Activated CD4-positive, alpha-beta T cell treated with anti-CD3 and anti-CD28 coated beads, Interleukin-2, Interleukin-6, amounts not matched to agents 100 ng/mL and 50 ng/mL, durations not matched to agents 16 hours and 8 hours (primary cell): ENCODE data around the gene U2SURP.
"Not testable (repeated sequence)": the region's sequence is repeated elsewhere in the genome, so short reads cannot be mapped to it uniquely, and the experiment has no call there.

Experiments used
- DNase-seq: peaks from one replicate; pipeline ENCODE4 v3.0.0-alpha.2; 2020

The U2SURP gene

GRCh38 chr3:142977399-142977728 is 24.0 kb upstream of the U2SURP start:
- no peak for DNase-seq

- no peak for DNase-seq
These were observed 20.3 kb upstream of the U2SURP start for GRCh38 chr3:142981108-142981507.

GRCh38 chr3:142982038-142982773 is 19.2 kb upstream of the U2SURP start:
- DNase-seq: no peak

GRCh38 chr3:142983318-142983717 is 18.1 kb upstream of the U2SURP start:
- DNase-seq: no peak

DNA sequence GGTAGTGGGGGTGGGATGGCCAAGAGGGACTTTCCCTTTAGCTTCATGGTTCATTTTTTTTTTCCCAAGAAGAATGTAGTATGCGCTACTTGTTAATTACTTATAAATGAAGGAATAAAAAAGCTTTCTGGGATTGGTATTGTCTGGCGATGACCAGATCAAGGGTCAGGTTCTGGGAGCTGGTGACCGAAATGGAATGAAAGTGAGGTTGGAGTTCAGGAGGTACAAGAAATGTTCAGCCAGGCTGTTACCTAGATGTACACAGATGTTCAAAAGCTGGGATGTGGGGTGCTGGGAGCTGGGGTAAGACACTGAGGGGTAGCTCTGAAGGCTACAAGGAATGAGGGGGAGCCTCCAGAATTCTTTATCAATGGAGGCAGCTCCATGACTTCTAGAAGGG is 17.1 kb upstream of the U2SURP start:
- no peak for DNase-seq

DNA sequence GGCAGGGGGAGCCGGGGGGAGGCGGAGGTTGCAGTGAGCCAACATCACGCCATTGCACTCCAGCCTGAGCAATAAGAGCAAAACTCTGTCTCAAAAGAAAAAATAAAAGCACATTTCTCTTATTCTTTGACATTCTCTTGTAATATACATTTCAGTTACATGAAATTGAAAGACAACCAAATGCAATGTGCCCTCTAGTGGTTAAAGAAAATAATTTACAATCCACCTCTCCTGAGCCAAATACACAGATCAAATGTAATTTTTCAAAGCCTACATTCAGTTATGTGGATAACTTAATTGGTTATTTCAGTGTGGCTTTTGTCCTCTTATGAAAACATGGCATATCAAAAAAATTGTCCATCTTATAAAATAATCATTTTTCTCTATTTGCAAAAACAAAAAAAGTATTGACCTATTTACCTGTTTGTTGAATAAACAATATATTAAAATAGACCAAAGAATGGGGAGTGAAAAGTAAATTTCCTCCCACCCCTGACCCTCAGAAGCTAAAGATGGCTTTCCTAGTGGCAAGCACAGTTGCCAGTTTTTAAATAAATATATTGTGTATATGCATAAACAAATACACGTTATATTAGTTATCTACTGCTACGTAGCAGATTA is 14.2 kb upstream of the U2SURP start:
- DNase-seq: peak; percentile 47

GRCh38 chr3:142987707-142988106 is 13.7 kb upstream of the U2SURP start:
- DNase-seq: no peak

GRCh38 chr3:142988221-142988620 is 13.1 kb upstream of the U2SURP start:
- not testable (repeated sequence) for DNase-seq

GRCh38 chr3:142988826-142989225 is 12.5 kb upstream of the U2SURP start:
- not testable (repeated sequence) for DNase-seq

- no peak for DNase-seq
These were observed 10.6 kb upstream of the U2SURP start for GRCh38 chr3:142990721-142991120.

GRCh38 chr3:142992323-142992722 is 9.0 kb upstream of the U2SURP start:
- no peak for DNase-seq

DNA sequence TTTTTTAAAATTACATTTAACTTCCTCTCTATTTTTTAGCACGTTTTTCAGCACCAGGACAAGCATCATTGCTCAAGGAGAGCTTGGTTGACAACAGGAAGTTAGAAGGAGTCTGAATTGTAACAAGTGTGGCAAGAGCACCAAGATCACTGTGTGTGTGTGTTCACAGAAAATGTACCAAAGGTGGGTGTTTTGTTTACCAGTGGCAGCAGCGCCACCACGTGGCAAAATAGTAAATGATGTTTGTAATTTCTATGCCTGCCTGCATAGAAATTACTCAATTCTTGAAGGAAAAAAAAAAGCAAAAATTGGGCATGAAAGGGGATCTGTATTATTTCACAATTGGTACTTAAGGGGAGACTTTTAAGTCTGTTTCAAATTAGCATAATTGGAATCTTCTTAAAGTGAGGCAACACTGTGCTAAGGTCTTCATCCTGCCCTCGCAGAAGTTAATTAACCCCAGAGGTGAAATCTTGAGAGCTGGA is 7.4 kb upstream of the U2SURP start:
- peak; percentile 76 for DNase-seq

GRCh38 chr3:142997330-142997729 is 4.0 kb upstream of the U2SURP start:
- DNase-seq: no peak

GRCh38 chr3:142998439-142998838 is 2.9 kb upstream of the U2SURP start:
- no peak for DNase-seq

- DNase-seq: no peak
These were observed 1.5 kb upstream of the U2SURP start for GRCh38 chr3:142999881-143000280.

- no peak for DNase-seq
These were observed 842 bp upstream of the U2SURP start for GRCh38 chr3:143000528-143000927.

DNA sequence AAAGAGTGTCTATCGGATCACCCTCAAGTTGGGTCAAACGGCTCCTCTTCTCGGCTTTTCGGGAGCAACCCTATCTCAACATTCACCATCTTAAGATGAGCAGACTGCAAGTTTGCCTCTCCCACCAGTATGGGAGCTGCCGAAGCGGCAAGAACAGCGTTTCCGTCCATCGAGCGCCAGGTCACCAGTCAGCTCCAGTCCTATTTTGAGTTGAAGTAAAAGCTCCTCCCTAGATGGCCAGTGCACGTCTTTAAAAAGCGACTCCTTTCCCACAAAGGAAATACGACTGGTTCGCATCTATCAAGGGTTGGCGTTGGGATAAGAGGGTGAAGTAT is 369 bp upstream of the U2SURP start:
- DNase-seq: no peak

DNA sequence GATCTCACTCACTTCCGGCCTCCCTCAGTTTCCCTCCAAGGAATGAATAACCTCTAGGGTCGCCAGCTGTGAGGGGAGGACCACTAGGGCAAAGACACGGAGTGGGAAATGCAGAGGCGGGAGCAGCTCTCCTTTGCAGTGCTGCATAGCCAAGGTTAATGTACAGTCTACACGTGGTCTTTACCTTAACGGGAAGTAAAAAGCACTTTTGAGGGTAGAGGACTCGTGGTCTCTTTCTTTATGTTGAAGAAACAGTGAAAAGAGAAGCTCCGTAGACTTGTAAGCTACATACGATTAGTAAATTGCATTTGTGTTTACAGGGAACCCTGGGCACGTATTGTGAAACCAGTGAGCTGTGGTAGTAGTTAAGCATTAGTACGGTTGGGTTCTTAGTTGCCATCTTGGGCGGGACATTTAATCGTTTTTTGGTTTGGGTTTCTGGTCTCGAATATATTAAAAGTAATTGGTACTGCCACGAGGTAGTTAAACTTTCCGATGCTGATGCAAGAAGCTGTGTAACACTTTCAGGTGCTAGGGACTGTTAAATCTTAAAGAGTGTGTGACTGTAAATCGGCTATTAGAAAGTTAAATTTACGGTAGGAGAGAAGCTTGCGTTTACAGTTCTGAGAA is 828 bp downstream of the U2SURP start:
- DNase-seq: peak; percentile 54

DNA sequence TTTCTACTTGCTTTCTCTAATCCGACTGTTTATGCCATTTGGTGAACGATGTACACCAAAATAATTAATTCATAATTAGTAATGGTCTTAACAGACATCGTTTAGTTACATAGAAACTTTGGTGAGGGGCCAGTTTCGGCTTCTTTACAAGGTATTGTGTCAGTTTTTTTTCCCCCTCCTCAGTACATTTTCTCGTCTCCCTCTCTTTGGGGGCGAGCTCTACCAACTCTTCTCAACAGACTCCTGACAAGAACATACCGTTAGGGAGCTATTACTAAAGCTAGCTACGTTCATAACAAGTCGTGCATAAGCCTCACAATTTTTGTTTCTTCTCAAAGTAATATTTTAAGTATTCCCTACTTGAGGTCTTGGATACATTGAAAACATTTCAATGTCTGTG is 1.4 kb downstream of the U2SURP start:
- no peak for DNase-seq

DNA sequence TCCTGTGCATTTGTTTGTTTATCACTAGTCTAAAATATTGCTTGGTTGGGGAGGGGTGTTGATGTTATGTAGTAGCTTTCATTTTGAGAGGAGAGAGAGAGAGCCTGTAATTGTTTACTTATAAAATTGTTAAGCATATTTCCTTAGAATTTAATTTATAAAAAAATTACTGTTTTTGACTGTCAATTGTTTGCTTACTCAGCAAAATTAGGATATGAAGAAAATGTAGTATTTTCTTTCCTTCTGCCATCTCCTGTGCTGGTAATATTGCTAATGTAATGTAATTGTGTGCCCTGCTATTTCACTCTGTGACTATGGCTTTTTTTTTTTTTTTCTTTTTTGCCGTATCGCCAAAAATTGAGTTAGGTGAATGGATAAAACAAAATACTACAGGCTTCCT is 3.5 kb downstream of the U2SURP start:
- no peak for DNase-seq

- DNase-seq: no peak
These were observed 8.7 kb downstream of the U2SURP start for GRCh38 chr3:143010024-143010423.

DNA sequence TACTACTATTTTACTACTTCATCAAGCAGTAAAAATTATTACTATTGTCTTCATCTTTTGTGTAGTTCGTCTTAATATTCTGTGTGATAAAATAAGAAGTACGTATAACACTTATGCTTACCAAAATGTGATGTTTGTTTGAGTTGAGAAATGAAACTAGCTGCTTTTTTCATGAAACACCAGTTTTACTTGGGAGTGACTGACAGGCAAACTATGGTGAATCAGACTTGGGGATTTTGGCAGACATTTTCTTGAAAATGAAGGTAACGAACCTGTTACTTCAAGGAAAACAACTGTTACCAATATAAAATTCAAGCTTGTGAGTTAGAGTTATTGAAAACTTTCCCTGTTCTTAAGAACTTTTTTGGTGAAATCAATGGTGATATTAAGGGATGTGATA is 10.3 kb downstream of the U2SURP start:
- DNase-seq: peak; percentile 33

DNA sequence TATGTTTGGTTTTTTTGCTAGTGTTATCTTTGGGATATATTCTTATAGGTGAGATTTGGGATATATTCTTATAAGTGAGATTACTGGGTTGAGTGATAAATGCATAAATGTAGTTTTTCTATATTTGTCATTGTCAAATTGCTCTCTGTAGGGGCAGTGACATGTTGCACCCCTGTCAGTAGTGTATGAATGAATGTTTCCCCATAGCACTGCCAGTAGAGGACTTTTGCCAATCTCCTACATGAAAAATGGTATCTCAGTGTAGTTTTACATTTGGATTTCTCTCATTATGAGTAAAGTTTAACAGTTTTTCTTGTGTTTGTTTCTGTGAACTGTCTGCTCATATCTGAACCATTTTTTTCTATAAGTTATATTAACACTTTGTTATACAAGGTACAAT is 13.6 kb downstream of the U2SURP start:
- no peak for DNase-seq

DNA sequence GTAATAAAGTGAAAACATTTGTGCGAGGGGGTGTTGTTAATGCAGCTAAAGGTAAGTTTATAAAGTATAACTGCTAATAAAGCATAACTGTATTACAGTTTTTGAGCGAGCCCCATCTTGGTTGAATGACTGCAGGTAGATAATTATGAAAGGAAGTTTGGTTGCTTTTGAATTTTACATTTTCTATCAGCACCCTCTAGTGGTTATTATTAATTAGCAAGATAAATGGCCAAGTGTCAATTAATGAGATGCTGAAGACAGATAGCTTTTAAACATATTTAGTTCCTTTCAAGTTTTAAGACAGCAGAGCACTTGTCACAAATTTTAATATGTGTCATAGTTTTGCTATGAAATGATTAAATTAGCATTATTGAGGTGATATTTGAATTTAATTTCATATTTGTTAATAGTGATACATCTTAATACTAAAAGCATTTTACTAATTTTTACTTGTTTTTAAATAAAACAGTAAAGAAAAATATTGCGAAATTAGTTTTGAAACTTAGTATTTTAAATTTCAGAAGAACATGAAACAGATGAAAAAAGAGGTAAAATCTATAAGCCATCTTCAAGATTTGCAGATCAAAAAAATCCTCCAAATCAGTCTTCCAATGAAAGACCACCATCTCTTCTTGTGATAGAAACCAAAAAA is 15.1 kb downstream of the U2SURP start:
- peak; percentile 20 for DNase-seq
